ENCODE results near the gene NKAIN4.

GRCh38 chr20:63220696-63221399 is 33.4 kb downstream of the NKAIN4 start:
- TF ChIP-seq, protein P1, sequence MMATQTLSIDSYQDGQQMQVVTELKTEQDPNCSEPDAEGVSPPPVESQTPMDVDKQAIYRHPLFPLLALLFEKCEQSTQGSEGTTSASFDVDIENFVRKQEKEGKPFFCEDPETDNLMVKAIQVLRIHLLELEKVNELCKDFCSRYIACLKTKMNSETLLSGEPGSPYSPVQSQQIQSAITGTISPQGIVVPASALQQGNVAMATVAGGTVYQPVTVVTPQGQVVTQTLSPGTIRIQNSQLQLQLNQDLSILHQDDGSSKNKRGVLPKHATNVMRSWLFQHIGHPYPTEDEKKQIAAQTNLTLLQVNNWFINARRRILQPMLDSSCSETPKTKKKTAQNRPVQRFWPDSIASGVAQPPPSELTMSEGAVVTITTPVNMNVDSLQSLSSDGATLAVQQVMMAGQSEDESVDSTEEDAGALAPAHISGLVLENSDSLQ (IDR thresholded peaks at IDR 0.05): no peak
- no peak for TF ChIP-seq HDGF (IDR thresholded peaks at IDR 0.05; ENCODE audit: borderline replicate concordance)
- TF ChIP-seq ARNT (IDR thresholded peaks at IDR 0.05): no peak
- TF ChIP-seq TARDBP (IDR thresholded peaks at IDR 0.05): no peak
- TF ChIP-seq ELF4 (IDR thresholded peaks at IDR 0.05): no peak
- no peak for TF ChIP-seq NFRKB (IDR thresholded peaks at IDR 0.05)
